BLaER1 treated with 17β-estradiol and CSF1 and Interleukin-3, amounts not matched to agents 10 nM and 100 nM (cell line): ENCODE results near the gene NR5A1.

Experiments used
- H3K27ac ChIP-seq, 11 experiments: shearing (Covaris generic); formaldehyde crosslinking; 2 replicates each; pipeline ENCODE4 v1.8.1; 2022
- H3K27me3 ChIP-seq, 11 experiments: shearing (Covaris generic); formaldehyde crosslinking; 2 replicates each; pipeline ENCODE4 v1.8.1; 2022
- H3K36me3 ChIP-seq, 11 experiments: shearing (Covaris generic); formaldehyde crosslinking; 2 replicates each; pipeline ENCODE4 v1.8.1; 2022
- H3K4me1 ChIP-seq, 10 experiments: shearing (Covaris generic); formaldehyde crosslinking; 2 replicates each; pipeline ENCODE4 v1.8.1; 2022
- H3K4me2 ChIP-seq, 11 experiments: shearing (Covaris generic); formaldehyde crosslinking; 2 replicates each; pipeline ENCODE4 v1.8.1; 2022
- H3K4me3 ChIP-seq, 10 experiments: shearing (Covaris generic); formaldehyde crosslinking; 2 replicates each; pipeline ENCODE4 v1.8.1; 2022
- H3K9ac ChIP-seq, 11 experiments: shearing (Covaris generic); formaldehyde crosslinking; 2 replicates each; pipeline ENCODE4 v1.8.1; 2022
- H3K9me3 ChIP-seq, 11 experiments: shearing (Covaris generic); formaldehyde crosslinking; replicated peaks in 1 of 11; 2 replicates each; pipeline ENCODE4 v1.8.1; 2022
- H4K20me1 ChIP-seq, 11 experiments: shearing (Covaris generic); formaldehyde crosslinking; 2 replicates each; pipeline ENCODE4 v1.8.1; 2022
- Cebpa-rat ChIP-seq, 11 experiments: shearing (Covaris generic); IDR thresholded peaks; 2 replicates each; pipeline ENCODE4 v1.8.1; 2022

NR5A1 gene

DNA sequence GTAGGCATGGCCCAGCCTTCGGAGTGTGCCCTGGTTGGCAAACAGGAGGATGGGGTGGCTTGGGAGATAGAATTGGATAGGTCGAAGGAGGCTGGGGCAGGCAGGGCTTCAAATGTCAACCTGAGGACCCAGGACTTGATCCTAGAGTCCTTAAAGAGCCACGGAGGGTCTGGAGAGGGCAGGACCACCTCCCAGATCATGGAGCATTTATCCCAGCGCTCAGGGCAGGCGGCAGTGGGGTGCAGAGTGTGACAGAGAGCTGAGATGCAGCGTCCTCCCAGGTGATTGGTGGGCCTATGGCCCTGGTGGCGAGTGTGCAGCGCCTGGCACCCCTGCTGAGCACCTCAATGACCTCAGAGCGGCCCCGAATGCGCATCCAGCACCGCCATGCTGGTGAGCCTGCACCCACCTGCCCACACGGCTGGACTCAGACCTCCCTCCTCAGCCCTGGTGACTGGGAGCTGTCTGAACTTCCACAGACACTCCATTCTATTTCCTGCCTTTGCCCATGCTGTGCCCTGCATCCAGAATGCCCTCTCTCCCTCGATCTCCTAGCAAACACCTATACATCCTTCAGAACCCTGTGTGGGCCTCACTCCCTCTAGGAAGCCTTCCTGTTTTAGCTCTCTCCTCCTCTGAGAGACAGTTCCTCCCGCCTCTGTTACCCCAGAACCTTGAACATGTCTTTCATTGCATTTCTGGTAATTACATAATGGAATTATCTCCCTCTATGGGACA is 50.7 kb downstream of the NR5A1 start:
- Histone ChIP-seq H3K27me3 (no peaks in the 10 kb centered on the region), H3K4me2 (no peak overlapping the region), H4K20me1 (no peaks in the 10 kb centered on the region; a peak in 1 of 22 replicates), H3K27ac (no peak overlapping the region), H3K36me3 (no peaks in the 10 kb centered on the region), H3K9me3 (no peaks in the 10 kb centered on the region), H3K4me1 (no peaks in the 10 kb centered on the region), H3K9ac (no peak overlapping the region), H3K4me3 (no peak overlapping the region)
- no peak for TF ChIP-seq Cebpa-rat (IDR thresholded peaks at IDR 0.05)

- H3K4me2 ChIP-seq: no peak overlapping the region
- H3K4me1 ChIP-seq: no peaks in the 10 kb centered on the region
- no peak for TF ChIP-seq Cebpa-rat (IDR thresholded peaks at IDR 0.05)
- H4K20me1 ChIP-seq: no peaks in the 10 kb centered on the region; a peak in 1 of 22 replicates
- no peak overlapping the region for H3K27ac ChIP-seq
- H3K27me3 ChIP-seq: peaks cover 0 to 6% (median 0%) of the 10 kb centered on the region in 11 experiments; a peak in 1 of 22 replicates
- H3K4me3 ChIP-seq: no peak overlapping the region
- H3K36me3 ChIP-seq: no peaks in the 10 kb centered on the region
- no peaks in the 10 kb centered on the region for H3K9me3 ChIP-seq
- no peak overlapping the region for H3K9ac ChIP-seq
Observed at GRCh38 chr9:124455820-124456219, 51.4 kb downstream of the NR5A1 start.

DNA sequence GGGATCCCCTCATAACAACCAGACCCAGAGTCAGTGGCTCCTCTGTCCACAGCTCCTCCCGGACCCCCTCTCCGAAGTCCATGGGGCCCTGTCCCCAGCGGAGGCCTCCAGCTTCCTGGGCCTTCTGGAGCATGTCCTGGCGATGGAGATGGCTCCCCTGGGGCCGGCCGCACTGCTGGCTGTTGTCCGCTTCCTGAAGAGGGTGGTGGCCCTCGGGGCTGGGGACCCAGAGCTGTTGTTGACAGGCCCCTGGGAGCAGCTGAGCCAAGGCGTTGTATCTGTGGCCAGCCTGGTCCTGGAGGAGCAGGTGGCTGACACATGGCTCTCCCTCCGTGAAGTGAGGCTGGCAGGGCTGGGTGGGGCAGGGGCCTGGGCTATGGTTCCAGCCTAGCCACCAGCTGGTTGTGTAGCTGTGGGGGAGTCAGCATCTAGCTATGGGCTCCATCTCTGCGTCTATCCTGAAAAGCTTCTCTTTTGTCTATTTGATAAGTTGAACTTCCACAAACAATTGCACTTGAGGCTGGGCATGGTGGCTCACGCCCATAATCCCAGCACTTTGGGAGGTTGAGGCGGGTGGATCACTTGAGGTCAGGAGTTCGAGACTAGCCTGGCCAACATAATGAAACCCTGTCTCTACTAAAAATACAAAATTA is 52.3 kb downstream of the NR5A1 start:
- Histone ChIP-seq H3K27me3 (peaks cover 0 to 8% (median 0%) of the 10 kb centered on the region in 11 experiments; a peak in 1 of 22 replicates), H3K36me3 (no peaks in the 10 kb centered on the region), H3K4me3 (no peak overlapping the region), H3K9me3 (no peaks in the 10 kb centered on the region), H3K27ac (no peak overlapping the region), H3K4me1 (no peaks in the 10 kb centered on the region), H4K20me1 (no peaks in the 10 kb centered on the region; a peak in 1 of 22 replicates), H3K9ac (no peak overlapping the region), H3K4me2 (no peak overlapping the region)
- no peak for TF ChIP-seq Cebpa-rat (IDR thresholded peaks at IDR 0.05)

DNA sequence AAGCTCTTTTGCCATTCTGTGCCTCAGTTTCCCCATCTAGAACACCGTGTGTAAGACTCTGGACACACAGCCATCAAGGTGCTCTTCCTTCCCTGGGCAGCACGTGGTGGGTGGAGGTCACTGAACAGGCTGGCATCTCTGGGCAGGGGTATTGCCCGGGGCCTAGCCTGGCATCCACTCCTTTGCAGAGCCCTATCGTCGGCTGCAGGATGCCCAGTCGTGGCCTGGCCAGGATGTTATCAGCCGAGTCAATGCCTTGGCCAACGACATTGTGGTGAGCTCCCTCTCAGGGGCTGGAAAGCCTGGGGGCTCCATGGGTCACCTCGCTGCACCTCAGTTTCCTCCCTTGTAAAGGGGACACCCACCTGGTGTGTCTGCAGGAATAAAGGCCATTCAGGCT is 52.9 kb downstream of the NR5A1 start:
- H4K20me1 ChIP-seq: no peaks in the 10 kb centered on the region; a peak in 1 of 22 replicates
- H3K4me1 ChIP-seq: no peaks in the 10 kb centered on the region
- TF ChIP-seq Cebpa-rat (IDR thresholded peaks at IDR 0.05): no peak
- no peaks in the 10 kb centered on the region for H3K36me3 ChIP-seq
- H3K27me3 ChIP-seq: peaks cover 0 to 8% (median 0%) of the 10 kb centered on the region in 11 experiments; a peak in 1 of 22 replicates
- H3K4me3 ChIP-seq: no peak overlapping the region
- H3K9me3 ChIP-seq: no peaks in the 10 kb centered on the region
- no peak overlapping the region for H3K4me2 ChIP-seq
- no peak overlapping the region for H3K9ac ChIP-seq
- no peak overlapping the region for H3K27ac ChIP-seq

DNA sequence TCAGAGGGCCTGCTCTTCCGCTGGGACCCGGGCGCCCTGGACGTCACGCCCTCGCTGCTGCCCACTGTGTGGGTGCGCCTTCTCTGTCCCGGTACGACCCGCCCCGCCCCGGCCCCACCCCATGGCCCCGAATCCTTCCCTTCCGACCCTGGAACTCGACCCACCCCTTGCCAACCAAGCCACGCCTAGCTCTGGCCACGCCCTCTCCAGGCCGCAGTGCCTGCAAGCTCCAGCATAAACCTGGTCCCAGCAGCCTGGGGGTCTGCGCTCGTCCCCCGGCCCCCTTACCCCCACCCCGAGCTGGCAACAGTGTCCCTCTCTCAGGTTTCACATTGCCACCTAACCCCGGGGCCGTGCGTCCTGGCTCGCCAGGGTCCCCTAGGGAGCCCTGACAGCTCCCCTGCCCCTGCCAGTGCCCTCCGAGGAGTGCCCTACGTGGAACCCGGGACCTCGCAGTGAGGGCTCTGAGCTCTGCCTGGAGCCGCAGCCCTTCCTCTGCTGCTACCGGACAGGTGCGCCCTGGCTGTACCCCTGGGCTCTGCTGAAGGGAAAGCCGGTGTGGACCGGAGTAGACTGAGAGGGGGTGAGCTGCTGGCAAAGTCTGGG is 53.5 kb downstream of the NR5A1 start:
- H3K9me3 ChIP-seq: no peaks in the 10 kb centered on the region
- no peak overlapping the region for H3K9ac ChIP-seq
- no peaks in the 10 kb centered on the region for H3K36me3 ChIP-seq
- no peak overlapping the region for H3K4me2 ChIP-seq
- H4K20me1 ChIP-seq: no peaks in the 10 kb centered on the region; a peak in 1 of 22 replicates
- H3K27ac ChIP-seq: no peak overlapping the region
- no peak for TF ChIP-seq Cebpa-rat (IDR thresholded peaks at IDR 0.05)
- peaks cover 0 to 8% (median 0%) of the 10 kb centered on the region in 11 experiments; a peak in 1 of 22 replicates for H3K27me3 ChIP-seq
- H3K4me3 ChIP-seq: no peak overlapping the region
- H3K4me1 ChIP-seq: no peaks in the 10 kb centered on the region

- no peak overlapping the region for H3K9ac ChIP-seq
- TF ChIP-seq Cebpa-rat (IDR thresholded peaks at IDR 0.05): no peak
- no peak overlapping the region for H3K27ac ChIP-seq
- H3K4me3 ChIP-seq: no peak overlapping the region
- no peak overlapping the region for H3K4me2 ChIP-seq
- H3K4me1 ChIP-seq: no peaks in the 10 kb centered on the region
- H3K27me3 ChIP-seq: peaks cover 0 to 8% (median 0%) of the 10 kb centered on the region in 11 experiments; a peak in 1 of 22 replicates
- no peaks in the 10 kb centered on the region; a peak in 1 of 22 replicates for H4K20me1 ChIP-seq
- no peaks in the 10 kb centered on the region for H3K9me3 ChIP-seq
- no peaks in the 10 kb centered on the region for H3K36me3 ChIP-seq
Observed at GRCh38 chr9:124452841-124453585, 54.2 kb downstream of the NR5A1 start.

GRCh38 chr9:124452326-124452725 is 54.9 kb downstream of the NR5A1 start:
- Histone ChIP-seq H3K4me3 (no peak overlapping the region), H3K27ac (no peak overlapping the region), H3K9ac (no peak overlapping the region), H3K4me1 (no peaks in the 10 kb centered on the region), H3K9me3 (no peaks in the 10 kb centered on the region), H3K4me2 (no peak overlapping the region), H4K20me1 (no peaks in the 10 kb centered on the region; a peak in 1 of 22 replicates), H3K27me3 (peaks cover 0 to 8% (median 0%) of the 10 kb centered on the region in 11 experiments; a peak in 1 of 22 replicates), H3K36me3 (no peaks in the 10 kb centered on the region)
- no peak for TF ChIP-seq Cebpa-rat (IDR thresholded peaks at IDR 0.05)

- Histone ChIP-seq H3K27ac (no peak overlapping the region), H3K4me1 (no peaks in the 10 kb centered on the region), H3K36me3 (no peaks in the 10 kb centered on the region), H4K20me1 (no peaks in the 10 kb centered on the region; a peak in 1 of 22 replicates), H3K4me3 (no peak overlapping the region), H3K27me3 (peaks cover 0 to 8% (median 0%) of the 10 kb centered on the region in 11 experiments; a peak in 1 of 22 replicates), H3K4me2 (no peak overlapping the region), H3K9me3 (no peaks in the 10 kb centered on the region), H3K9ac (no peak overlapping the region)
- TF ChIP-seq Cebpa-rat (IDR thresholded peaks at IDR 0.05): no peak
Observed at GRCh38 chr9:124450931-124451661, 56.1 kb downstream of the NR5A1 start.
